Tibial nerve (tissue), 4 donors: ENCODE data around the gene BTBD7. TPM values are rescaled to one million over a fixed set of nuclear protein-coding genes. Genes with fewer than 3 reads are reported as not detected.
A peak's percentile ranks its signal among the peaks of the same experiment; 100 is the strongest.

Experiments
- DNase-seq, 2 donors: peaks; one replicate each; pipeline ENCODE4 v3.0.0-alpha.2; 2019; ENCODE audit warnings: low spot score in 2 of 2
- H3K27ac ChIP-seq, 4 donors: fragments of 200-600 bp; sonication (generic) in 3 of 4; one replicate each; pipeline ENCODE4 v1.5.1; 2017 to 2019; ENCODE audit warnings: mild to moderate bottlenecking in 1 of 4
- H3K27me3 ChIP-seq, 2 donors: fragments of 200-600 bp; sonication (generic) in 1 of 2; one replicate each; pipeline versions ENCODE4 v1.5.1 to v1.6.0; 2017 to 2019
- H3K36me3 ChIP-seq, 3 donors: fragments of 200-600 bp; sonication (generic); one replicate each; pipeline ENCODE4 v1.5.1; 2018 to 2019
- H3K4me1 ChIP-seq, 4 donors: fragments of 200-600 bp; sonication (generic) in 3 of 4; one replicate each; pipeline ENCODE4 v1.5.1; 2017 to 2019
- H3K4me3 ChIP-seq, 4 donors: fragments of 200-600 bp; sonication (generic) in 3 of 4; one replicate each; pipeline ENCODE4 v1.5.1; 2017 to 2019; ENCODE audit warnings: mild to moderate bottlenecking in 1 of 4, moderate library complexity in 1 of 4
- H3K9me3 ChIP-seq, 4 donors: fragments of 200-600 bp; sonication (generic) in 3 of 4; one replicate each; pipeline ENCODE4 v1.5.1; 2017 to 2019
- CTCF ChIP-seq, 5 experiments: fragments of 200-600 bp in 3 of 5; fragments of 450-650 bp in 2 of 5; sonication (generic) in 3 of 5; IDR thresholded peaks; one replicate each; pipeline ENCODE4 v1.5.1; 2016 to 2019; ENCODE audit warnings: antibody characterized with exemption in 5 of 5, mild to moderate bottlenecking in 3 of 5, moderate library complexity in 2 of 5
- EP300 ChIP-seq, 2 donors: sonication (generic); formaldehyde crosslinking; IDR thresholded peaks; one replicate each; pipeline ENCODE4 v1.6.1; 2017; ENCODE audit warnings: antibody characterized with exemption in 2 of 2, mild to moderate bottlenecking in 1 of 2
- POLR2A ChIP-seq, 2 donors: fragments of 450-650 bp; IDR thresholded peaks; one replicate each; pipeline ENCODE4 v1.6.1; 2017; ENCODE audit warnings: antibody characterized with exemption in 2 of 2, mild to moderate bottlenecking in 2 of 2, moderate library complexity in 2 of 2
- WGBS, 2 donors: methylation state at CpG; one replicate each; pipeline ENCODE4 v1.1.5; 2018; 5-methylcytosine and 5-hydroxymethylcytosine counted together
- total RNA-seq, 4 donors: library from RNA; depleted of rRNA; stranded (reverse); fragments of >200 nt; gene quantifications; one replicate each; pipeline ENCODE4 v1.1.0, GENCODE V29; 2016

The BTBD7 gene
- total RNA-seq, 4 donors from 2014 or later: 20.1 to 27.8 (median 23.2) TPM

- Histone ChIP-seq H3K27ac (peak within 1 kb of the TSS; percentile 41 to 93 (median 82)), H3K27me3 (no peaks in the 10 kb centered on the region), H3K36me3 (peaks cover 0 to 14% (median 2%) of the 10 kb centered on the region in 3 donors), H3K4me1 (peaks cover 0 to 38% (median 24%) of the 10 kb centered on the region in 4 donors), H3K4me3 (peak within 1 kb of the TSS; percentile 46 to 96 (median 77)), H3K9me3 (no peaks in the 10 kb centered on the region)
- DNase-seq: peak; percentile 86 to 91
- TF ChIP-seq POLR2A (IDR thresholded peaks at IDR 0.05) (peak; percentile 14 to 75), CTCF (IDR thresholded peaks at IDR 0.05) (peak; percentile 21 to 60 (median 51)), EP300 (IDR thresholded peaks at IDR 0.05) (peak; percentile 90)
- 0 to 1% methylated on average over 48 to 64 of the region's 65 CpGs for WGBS, 2 donors
Observed at GRCh38 chr14:93206793-93207467, 125.9 kb downstream of the BTBD7 start, which contains the start of the genes GON7 and UBR7. TSS of gene GON7 (minus strand) at chr14:93207065. CDS start at chr14:93207037, 28 bp downstream. TSS of gene UBR7 (plus strand) at chr14:93207256. CDS start at chr14:93207292, 36 bp downstream.

GRCh38 chr14:93201155-93201704, 131.6 kb downstream of the BTBD7 start:
- no peak for DNase-seq
- peaks cover 0 to 18% (median 0%) of the 10 kb centered on the region in 3 donors for H3K36me3 ChIP-seq
- WGBS, 2 donors: 90 to 91% methylated on average over 7 of the region's 7 CpGs
- H3K4me1 ChIP-seq: peaks cover 0 to 12% (median 9%) of the 10 kb centered on the region in 4 donors
- no peak overlapping the region for H3K4me3 ChIP-seq
- H3K27ac ChIP-seq: no peak overlapping the region
- H3K27me3 ChIP-seq: no peaks in the 10 kb centered on the region
- no peaks in the 10 kb centered on the region for H3K9me3 ChIP-seq
- TF ChIP-seq EP300 (IDR thresholded peaks at IDR 0.05): no peak

GRCh38 chr14:93200553-93200952, 132.3 kb downstream of the BTBD7 start:
- WGBS, 2 donors: 94 to 97% methylated on average over 5 of the region's 5 CpGs
- peaks cover 0 to 18% (median 0%) of the 10 kb centered on the region in 3 donors for H3K36me3 ChIP-seq
- no peak overlapping the region for H3K4me3 ChIP-seq
- H3K27me3 ChIP-seq: no peaks in the 10 kb centered on the region
- no peak for DNase-seq
- peaks cover 0 to 5% (median 2%) of the 10 kb centered on the region in 4 donors for H3K4me1 ChIP-seq
- TF ChIP-seq POLR2A (IDR thresholded peaks at IDR 0.05) (no peak), CTCF (IDR thresholded peaks at IDR 0.05) (no peak), EP300 (IDR thresholded peaks at IDR 0.05) (no peak)
- no peak overlapping the region for H3K27ac ChIP-seq
- H3K9me3 ChIP-seq: no peaks in the 10 kb centered on the region

GRCh38 chr14:93199031-93199430, 133.8 kb downstream of the BTBD7 start:
- H3K27me3 ChIP-seq: no peaks in the 10 kb centered on the region
- TF ChIP-seq POLR2A (IDR thresholded peaks at IDR 0.05): no peak
- TF ChIP-seq EP300 (IDR thresholded peaks at IDR 0.05): no peak
- TF ChIP-seq CTCF (IDR thresholded peaks at IDR 0.05): no peak
- no peaks in the 10 kb centered on the region for H3K4me1 ChIP-seq
- H3K27ac ChIP-seq: no peak overlapping the region
- H3K36me3 ChIP-seq: peaks cover 0 to 18% (median 0%) of the 10 kb centered on the region in 3 donors
- no peak for DNase-seq
- H3K4me3 ChIP-seq: no peak overlapping the region
- 88 to 97% methylated on average over 4 of the region's 4 CpGs for WGBS, 2 donors
- H3K9me3 ChIP-seq: no peaks in the 10 kb centered on the region

GRCh38 chr14:93195316-93195999, 137.4 kb downstream of the BTBD7 start:
- 91 to 100% methylated on average over 1 of the region's 1 CpG for WGBS, 2 donors
- Histone ChIP-seq H3K9me3 (no peaks in the 10 kb centered on the region), H3K36me3 (peaks cover 0 to 16% (median 0%) of the 10 kb centered on the region in 3 donors), H3K4me3 (no peak overlapping the region), H3K4me1 (no peaks in the 10 kb centered on the region), H3K27me3 (no peaks in the 10 kb centered on the region), H3K27ac (no peak overlapping the region)
- TF ChIP-seq CTCF (IDR thresholded peaks at IDR 0.05): no peak
- TF ChIP-seq POLR2A (IDR thresholded peaks at IDR 0.05): no peak
- TF ChIP-seq EP300 (IDR thresholded peaks at IDR 0.05): no peak
- no peak for DNase-seq

Other genes with a start within 250 kb of the BTBD7 start
- 100 to 1,000 TPM in 1 of 4 donors, 10 to 100 TPM in 3; 67.4 to 121 (median 92.5) TPM for gene ITPK1, start 217.1 kb downstream of the BTBD7 start, total RNA-seq
- 10 to 100 TPM; 21.8 to 29.3 (median 23.4) TPM for gene MOAP1, start 148.1 kb downstream of the BTBD7 start, total RNA-seq
- gene LYSET, start 147.7 kb downstream of the BTBD7 start, total RNA-seq: 10 to 100 TPM in 2 of 4 donors, 1 to 10 TPM in 2; 6.5 to 11.7 (median 9.3) TPM
- gene GON7, start 126.0 kb downstream of the BTBD7 start, total RNA-seq: 10 to 100 TPM in 3 of 4 donors, 1 to 10 TPM in 1; 7.5 to 23.4 (median 13.2) TPM
- gene UBR7, start 125.8 kb downstream of the BTBD7 start, total RNA-seq: 10 to 100 TPM; 20.2 to 40.2 (median 24.5) TPM
- gene COX8C, start 14.1 kb upstream of the BTBD7 start, total RNA-seq: not detected
- gene UNC79, start 97.9 kb upstream of the BTBD7 start, total RNA-seq: 1 to 10 TPM in 1 of 4 donors, under 1 TPM in 2, not detected in 1; under 0.01 to 1.3 (median 0.21) TPM